ENCODE measurements around the gene C1QB. TPM values are rescaled to one million over a fixed set of nuclear protein-coding genes. Genes with fewer than 3 reads are reported as not detected.
"Not testable (repeated sequence)": the region's sequence is repeated elsewhere in the genome, so short reads cannot be mapped to it uniquely, and the experiment has no call there.

C1QB gene
- total and polyA plus RNA-seq, 9 of the 15 experiments (the other 6 are each of a cell fraction or from before 2014, with no cell fraction given): 0.55 TPM; not detected in 8

DNA sequence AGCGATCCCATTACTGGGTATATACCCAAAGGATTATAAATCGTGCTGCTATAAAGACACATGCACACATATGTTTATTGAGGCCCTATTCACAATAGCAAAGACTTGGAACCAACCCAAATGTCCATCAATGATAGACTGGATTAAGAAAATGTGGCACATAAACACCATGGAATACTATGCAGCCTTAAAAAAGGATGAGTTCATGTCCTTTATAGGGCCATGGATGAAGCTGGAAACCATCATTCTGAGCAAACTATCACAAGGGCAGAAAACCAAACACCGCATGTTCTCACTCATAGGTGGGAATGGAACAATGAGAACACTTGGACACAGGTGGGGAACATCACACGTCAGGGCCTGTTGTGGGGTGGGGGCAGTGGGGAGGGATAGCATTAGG, 53.1 kb downstream of the C1QB start:
- H3K9me3 ChIP-seq (replicated peaks; ENCODE audit: control insufficient read depth, insufficient read depth, low read depth, low read length); H2AFZ ChIP-seq (ENCODE audit: low read depth, low read length); H3K4me2 ChIP-seq (ENCODE audit: insufficient read depth, low read length); FAIRE-seq; ATAC-seq; H3K79me2 ChIP-seq (ENCODE audit: control insufficient read depth, insufficient read depth, low read length); POLR2A ChIA-PET; H3K27ac ChIP-seq (ENCODE audit: extremely low read depth, low read depth, low read length); DNase-seq (ENCODE audit: extremely low read depth in 1 of 4, low spot score in 3 of 4); BruUV-seq (replicated peaks); intact Hi-C loops (cut with micrococcal nuclease); H3K4me3 ChIP-seq; in situ Hi-C loops (cut with MboI); H3K9ac ChIP-seq (ENCODE audit: insufficient read depth in 1 of 2, low read depth in 2 of 2, low read length in 2 of 2); H3K36me3 ChIP-seq (ENCODE audit: control insufficient read depth, insufficient read depth, low read length); H3K9me1 ChIP-seq (ENCODE audit: control insufficient read depth, insufficient read depth, low read length); CTCF ChIA-PET (ENCODE audit: low intra/inter-chr PET ratio): not testable (repeated sequence)
- peaks cover 28% of the 10 kb centered on the region for H4K20me1 ChIP-seq (replicated peaks; ENCODE audit: control insufficient read depth, insufficient read depth, low read length)
- 0 out of 4 replicates have a peak, but pooled peaks of 1 of the 2 experiments have one; percentile 12 for TF ChIP-seq KDM1A (IDR thresholded peaks at IDR 0.05)
- peak; percentile 68 for TF ChIP-seq ZNF146 (CRISPR knock-in tag; IDR thresholded peaks at IDR 0.05; ENCODE audit: unreplicated experiment)
- H3K27me3 ChIP-seq (ENCODE audit: control insufficient read depth in 2 of 2, insufficient read depth in 2 of 2, low read length in 2 of 2): peaks cover 3 to 18% of the 10 kb centered on the region in 2 experiments; a peak in 2 of 5 replicates
- peaks cover 0 to 15% of the 10 kb centered on the region in 2 experiments; a peak in 4 of 5 replicates for H3K4me1 ChIP-seq (replicated peaks in 1 of 2; ENCODE audit: control insufficient read depth in 2 of 2, insufficient read depth in 2 of 2, low read length in 2 of 2)
- WGBS (ENCODE audit: insufficient coverage, low coverage, missing lambda C conversion rate): 0% methylated on average over 4 of the region's 4 CpGs

DNA sequence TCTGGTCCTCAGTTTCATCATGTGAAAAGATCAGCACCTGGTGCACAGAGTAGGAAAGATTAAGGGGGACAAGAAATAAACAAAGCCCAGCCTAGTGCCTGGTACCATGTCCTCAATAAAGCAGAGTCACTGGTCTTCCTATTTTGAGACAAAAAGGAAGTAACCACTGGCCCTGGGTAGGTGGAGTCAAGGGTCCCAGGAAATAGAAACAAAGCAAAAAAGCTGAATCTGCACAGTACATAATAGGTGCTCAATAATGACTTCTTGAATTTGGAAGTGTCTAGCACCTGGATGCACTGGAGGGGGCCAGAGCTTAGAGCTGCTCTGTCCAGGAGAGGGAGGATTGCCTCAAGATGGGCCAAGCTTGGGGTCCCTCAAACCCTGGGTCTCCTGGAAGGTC, 55.7 kb downstream of the C1QB start:
- H2AFZ ChIP-seq (ENCODE audit: low read depth, low read length): no peak overlapping the region
- no peaks in the 10 kb centered on the region for H3K36me3 ChIP-seq (ENCODE audit: control insufficient read depth, insufficient read depth, low read length)
- FAIRE-seq (no peak), DNase-seq (ENCODE audit: extremely low read depth in 1 of 4, low spot score in 3 of 4) (no peak), ATAC-seq (no peak)
- H4K20me1 ChIP-seq (replicated peaks; ENCODE audit: control insufficient read depth, insufficient read depth, low read length): peaks cover 42% of the 10 kb centered on the region
- POLR2A ChIA-PET: interaction anchor here (1.5 kb wide), 1 partner anchor 10 kb away, joined by 7 read pairs; no protein-coding TSS in a partner anchor
- H3K9ac ChIP-seq (ENCODE audit: insufficient read depth in 1 of 2, low read depth in 2 of 2, low read length in 2 of 2): no peak overlapping the region
- no peaks in the 10 kb centered on the region for H3K79me2 ChIP-seq (ENCODE audit: control insufficient read depth, insufficient read depth, low read length)
- in situ Hi-C loops (cut with MboI) (no loop called here), intact Hi-C loops (cut with micrococcal nuclease) (no loop called here)
- H3K4me1 ChIP-seq (replicated peaks in 1 of 2; ENCODE audit: control insufficient read depth in 2 of 2, insufficient read depth in 2 of 2, low read length in 2 of 2): peaks cover 0 to 25% of the 10 kb centered on the region in 2 experiments; a peak in 4 of 5 replicates
- H3K4me2 ChIP-seq (ENCODE audit: insufficient read depth, low read length): no peak overlapping the region
- H3K9me3 ChIP-seq (replicated peaks; ENCODE audit: control insufficient read depth, insufficient read depth, low read depth, low read length): no peaks in the 10 kb centered on the region
- no peaks in the 10 kb centered on the region for H3K9me1 ChIP-seq (ENCODE audit: control insufficient read depth, insufficient read depth, low read length)
- H3K27ac ChIP-seq (ENCODE audit: extremely low read depth, low read depth, low read length): no peak overlapping the region
- no peak overlapping the region for H3K4me3 ChIP-seq
- CTCF ChIA-PET (ENCODE audit: low intra/inter-chr PET ratio): no interaction called here
- H3K27me3 ChIP-seq (ENCODE audit: control insufficient read depth in 2 of 2, insufficient read depth in 2 of 2, low read length in 2 of 2): peaks cover 26 to 42% of the 10 kb centered on the region in 2 experiments
- no TSS peak for BruUV-seq (replicated peaks)
- TF ChIP-seq TAF9B (IDR thresholded peaks at IDR 0.05; ENCODE audit: partially characterized antibody) (no peak), PRMT5 (CRISPR knock-in tag; IDR thresholded peaks at IDR 0.05) (no peak), ZNF778 (CRISPR knock-in tag; IDR thresholded peaks at IDR 0.05) (no peak), PCBP1 (IDR thresholded peaks at IDR 0.05; ENCODE audit: low read depth, low read length, poor library complexity, severe bottlenecking) (no peak), ZNF696 (CRISPR knock-in tag; conservative IDR thresholded peaks at IDR 0.05) (no peak), HNRNPL (IDR thresholded peaks at IDR 0.05; ENCODE audit: low read depth, low read length) (no peak), ETV6 (IDR thresholded peaks at IDR 0.05; ENCODE audit: borderline replicate concordance in 1 of 2, low read depth in 2 of 2, low read length in 1 of 2) (no peak), ETV6 (CRISPR knock-in tag; IDR thresholded peaks at IDR 0.05; ENCODE audit: borderline replicate concordance) (no peak), HDAC3 (IDR thresholded peaks at IDR 0.05; ENCODE audit: borderline replicate concordance, partially characterized antibody) (no peak), RUNX1 (IDR thresholded peaks at IDR 0.05; ENCODE audit: low read depth) (no peak), NCOA2 (IDR thresholded peaks at IDR 0.05; ENCODE audit: partially characterized antibody in 2 of 2) (no peak), GTF2F1 (IDR thresholded peaks at IDR 0.05; ENCODE audit: low read depth, low read length) (no peak), CTBP1 (IDR thresholded peaks at IDR 0.05; ENCODE audit: borderline replicate concordance) (no peak), PRPF4 (IDR thresholded peaks at IDR 0.05; ENCODE audit: insufficient read depth, low read depth, low read length, poor library complexity, severe bottlenecking) (no peak)
- TF ChIP-seq, protein P1, sequence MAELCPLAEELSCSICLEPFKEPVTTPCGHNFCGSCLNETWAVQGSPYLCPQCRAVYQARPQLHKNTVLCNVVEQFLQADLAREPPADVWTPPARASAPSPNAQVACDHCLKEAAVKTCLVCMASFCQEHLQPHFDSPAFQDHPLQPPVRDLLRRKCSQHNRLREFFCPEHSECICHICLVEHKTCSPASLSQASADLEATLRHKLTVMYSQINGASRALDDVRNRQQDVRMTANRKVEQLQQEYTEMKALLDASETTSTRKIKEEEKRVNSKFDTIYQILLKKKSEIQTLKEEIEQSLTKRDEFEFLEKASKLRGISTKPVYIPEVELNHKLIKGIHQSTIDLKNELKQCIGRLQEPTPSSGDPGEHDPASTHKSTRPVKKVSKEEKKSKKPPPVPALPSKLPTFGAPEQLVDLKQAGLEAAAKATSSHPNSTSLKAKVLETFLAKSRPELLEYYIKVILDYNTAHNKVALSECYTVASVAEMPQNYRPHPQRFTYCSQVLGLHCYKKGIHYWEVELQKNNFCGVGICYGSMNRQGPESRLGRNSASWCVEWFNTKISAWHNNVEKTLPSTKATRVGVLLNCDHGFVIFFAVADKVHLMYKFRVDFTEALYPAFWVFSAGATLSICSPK (IDR thresholded peaks at IDR 0.05; ENCODE audit: borderline replicate concordance): no peak

Measured in K562 (cell line).